SHP77 (cell line): Measurements from ENCODE around the gene ARID1B.

ENCODE experiments used
- DNase-seq, 2 experiments: peaks; one replicate each; lab custom pipeline; 2025; lab: John Stamatoyannopoulos, UW

ARID1B gene

GRCh38 chr6:157185986-157186385 lies 408.8 kb downstream of the ARID1B start:
- no peak for DNase-seq

DNA sequence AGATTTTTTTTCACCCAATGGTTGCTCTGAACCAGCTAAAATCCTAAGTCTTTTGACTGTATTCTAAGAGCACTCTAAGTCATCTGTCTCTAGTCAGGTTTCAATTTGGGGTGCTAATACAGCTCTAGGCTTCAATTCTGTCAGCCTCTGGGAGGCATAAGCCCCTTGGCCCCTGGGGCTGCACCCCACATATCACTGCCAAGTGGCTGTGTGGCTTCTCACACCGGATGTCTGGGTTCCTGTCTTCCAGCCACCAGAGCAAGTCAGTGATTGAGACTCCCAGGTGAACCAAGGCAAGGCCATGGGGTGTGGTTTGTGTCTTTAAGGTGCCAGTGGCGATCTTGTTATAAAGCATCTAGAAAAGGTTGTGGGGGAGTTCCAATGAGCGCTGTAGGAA lies 409.6 kb downstream of the ARID1B start:
- DNase-seq = no peak

DNA sequence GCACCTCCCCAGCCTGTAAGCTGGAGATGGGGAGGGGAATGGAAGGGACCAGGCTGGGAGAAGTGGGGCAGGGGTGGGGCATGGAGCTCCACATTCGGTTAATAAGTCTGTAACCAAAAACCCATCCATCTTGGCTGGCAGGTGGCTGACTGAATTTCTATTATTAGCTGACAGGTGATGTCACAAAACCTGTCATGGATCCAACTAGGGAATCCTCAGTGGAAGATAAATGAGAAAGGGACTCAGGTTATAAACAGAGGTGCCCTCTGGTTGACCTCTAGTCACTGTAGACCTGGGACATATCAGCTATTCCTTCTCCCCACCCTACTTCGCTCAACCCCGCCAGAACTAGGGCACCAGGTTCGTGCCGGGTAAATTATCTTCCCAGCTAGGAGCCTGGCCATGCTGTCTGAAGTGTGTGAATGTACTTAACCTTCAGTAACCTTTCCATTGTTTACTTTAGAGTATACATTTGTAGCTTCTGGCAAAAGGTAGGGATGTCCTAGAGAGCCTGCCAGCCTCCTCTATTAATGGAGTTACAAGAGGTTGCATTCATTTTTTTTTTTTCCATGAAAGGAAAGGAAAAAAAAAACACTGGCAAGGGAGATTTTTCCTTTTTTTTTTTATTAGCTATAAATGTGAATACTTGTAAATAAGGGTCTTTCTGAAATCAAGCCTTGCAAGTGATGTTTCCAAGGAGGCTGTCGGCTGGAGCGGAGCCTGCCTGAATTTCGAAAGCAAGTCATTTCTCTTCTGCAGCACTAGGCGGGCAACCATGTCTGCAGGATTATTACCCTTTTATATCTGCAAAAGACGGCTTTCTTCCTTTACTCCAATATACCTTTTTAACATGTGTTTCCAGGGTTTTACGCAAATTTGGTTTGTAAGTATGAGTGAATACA lies 410.3 kb downstream of the ARID1B start:
- peak; percentile 85 to 88 for DNase-seq

DNA sequence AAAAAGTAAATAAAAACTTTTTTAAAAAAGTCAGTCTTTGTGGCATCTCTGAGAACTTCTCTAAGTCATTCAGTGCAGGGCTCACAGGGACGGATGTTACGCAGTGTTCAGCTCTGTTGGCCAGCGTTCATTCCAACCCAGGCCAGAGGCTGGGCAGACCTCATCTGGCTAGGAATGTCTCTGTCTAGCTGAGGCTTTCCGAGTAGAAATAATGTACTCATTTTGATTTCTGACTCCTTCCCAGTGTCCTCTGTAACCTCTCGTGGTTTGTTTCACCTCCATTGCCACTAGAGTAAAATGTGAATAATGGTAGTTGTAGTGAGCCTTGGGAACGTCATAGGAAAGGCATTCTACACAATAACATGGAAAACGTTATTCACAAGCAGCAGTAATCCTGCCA lies 411.0 kb downstream of the ARID1B start:
- no peak for DNase-seq

DNA sequence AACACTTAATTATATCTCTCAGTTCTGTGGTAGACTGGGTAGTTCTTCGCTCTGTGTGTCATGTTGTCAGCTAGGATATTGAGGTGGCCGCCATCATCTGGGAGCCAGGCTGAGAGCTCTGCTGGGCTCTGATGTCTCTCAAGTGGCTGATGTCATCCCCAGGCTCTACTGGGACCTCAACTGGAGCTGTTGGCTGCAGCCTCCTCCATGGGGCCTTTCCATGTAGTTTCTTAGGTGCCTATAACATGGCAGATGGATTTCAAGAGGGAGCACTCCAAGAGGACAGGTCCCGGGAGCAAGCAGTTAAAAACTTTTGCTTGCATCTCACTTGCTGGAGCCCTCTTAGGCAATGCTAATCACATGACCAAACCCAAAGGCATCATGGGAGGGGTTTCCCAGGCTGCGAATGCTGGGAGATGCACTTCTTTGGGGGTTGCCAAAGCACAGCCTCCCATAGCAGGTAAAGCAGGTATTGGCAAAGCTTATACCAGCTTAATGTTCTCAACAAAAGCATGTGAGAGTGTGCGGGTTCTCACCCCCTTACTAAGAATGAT lies 416.3 kb downstream of the ARID1B start:
- no peak for DNase-seq

DNA sequence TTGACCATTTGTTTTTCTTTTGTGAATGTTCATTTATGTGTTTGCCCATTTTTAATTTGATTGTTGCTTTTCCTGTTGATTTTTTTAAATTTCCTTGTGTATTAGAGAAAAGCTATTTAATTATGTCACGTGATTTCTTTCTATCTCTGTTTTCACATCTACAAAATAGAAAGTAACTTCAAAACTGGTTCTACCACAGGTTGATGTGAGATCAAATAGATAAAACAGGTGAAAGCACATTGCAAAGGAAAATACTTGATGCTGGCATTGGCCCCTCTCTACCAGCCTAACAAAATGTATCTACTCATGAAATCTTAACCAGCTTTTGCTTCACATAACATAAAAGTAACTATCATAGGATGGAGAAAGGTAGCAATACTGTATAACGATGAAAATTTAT lies 416.9 kb downstream of the ARID1B start:
- DNase-seq = no peak

DNA sequence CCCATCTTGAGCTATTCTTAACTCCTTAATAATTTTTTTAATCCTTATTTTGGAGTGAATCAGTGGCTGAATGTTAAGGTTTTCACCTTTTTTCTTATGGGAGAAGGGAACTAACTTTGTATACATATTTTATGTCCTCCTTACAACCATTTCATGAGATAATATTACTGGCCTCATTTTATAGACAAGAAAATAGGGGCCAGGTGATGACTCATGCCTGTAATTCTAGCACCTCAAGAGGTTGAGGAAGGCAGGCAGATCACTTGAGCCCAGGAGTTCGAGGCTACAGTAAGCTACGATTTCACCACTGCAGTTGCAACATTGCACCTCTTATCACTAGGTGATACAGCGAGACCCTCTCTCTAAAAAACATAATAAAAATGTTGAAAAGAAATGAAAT lies 417.5 kb downstream of the ARID1B start:
- no peak for DNase-seq

DNA sequence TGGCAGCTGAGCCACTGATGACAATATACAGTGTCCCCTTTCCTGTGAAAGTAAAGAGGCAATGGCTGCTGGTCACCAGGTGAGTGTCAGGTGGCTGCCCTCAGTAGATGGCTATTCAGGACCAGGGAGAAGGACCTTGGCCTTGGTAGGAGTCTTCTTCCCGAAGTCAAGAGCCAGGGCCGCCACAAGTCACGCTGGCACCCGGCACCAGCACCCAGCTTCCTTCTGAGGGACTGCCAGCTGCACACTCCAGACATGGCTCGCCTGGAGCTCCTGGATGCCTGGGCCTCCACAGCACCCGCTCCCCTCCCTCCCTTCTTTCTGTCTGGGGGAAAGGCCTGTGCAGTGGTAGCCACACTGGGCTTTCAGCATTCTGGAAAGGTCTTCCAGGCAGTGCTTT lies 419.2 kb downstream of the ARID1B start:
- no peak for DNase-seq

- peak; percentile 98 for DNase-seq
Observed at GRCh38 chr6:157198425-157199279, 421.5 kb downstream of the ARID1B start.

DNA sequence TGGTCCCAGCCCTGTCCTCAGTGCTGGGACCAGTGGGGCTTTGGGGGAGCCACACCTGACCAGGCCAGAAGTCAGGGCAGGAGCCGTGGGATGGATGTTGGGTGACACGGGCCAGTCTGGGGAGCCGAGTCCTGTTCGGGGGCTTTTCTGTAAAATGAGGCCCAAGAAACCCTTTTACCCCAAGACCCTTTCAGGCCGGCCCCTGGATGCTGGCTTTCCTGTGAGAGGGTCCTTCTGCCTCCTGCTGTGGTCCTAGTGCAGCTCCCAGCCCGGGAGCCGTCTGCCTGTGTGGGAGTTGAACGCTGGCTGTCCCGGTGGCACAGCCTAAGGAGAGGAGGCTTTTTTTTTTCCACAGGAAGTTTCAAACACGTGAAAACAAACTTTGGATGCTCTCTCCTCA lies 422.9 kb downstream of the ARID1B start:
- DNase-seq = no peak

DNA sequence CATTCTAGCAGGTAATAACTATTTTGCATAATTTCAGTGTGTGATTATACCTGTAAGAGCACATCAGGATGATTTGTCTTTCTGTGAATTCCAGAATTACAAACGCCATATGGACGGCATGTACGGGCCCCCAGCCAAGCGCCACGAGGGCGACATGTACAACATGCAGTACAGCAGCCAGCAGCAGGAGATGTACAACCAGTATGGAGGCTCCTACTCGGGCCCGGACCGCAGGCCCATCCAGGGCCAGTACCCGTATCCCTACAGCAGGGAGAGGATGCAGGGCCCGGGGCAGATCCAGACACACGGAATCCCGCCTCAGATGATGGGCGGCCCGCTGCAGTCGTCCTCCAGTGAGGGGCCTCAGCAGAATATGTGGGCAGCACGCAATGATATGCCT lies 423.4 kb downstream of the ARID1B start:
- DNase-seq = no peak

DNA sequence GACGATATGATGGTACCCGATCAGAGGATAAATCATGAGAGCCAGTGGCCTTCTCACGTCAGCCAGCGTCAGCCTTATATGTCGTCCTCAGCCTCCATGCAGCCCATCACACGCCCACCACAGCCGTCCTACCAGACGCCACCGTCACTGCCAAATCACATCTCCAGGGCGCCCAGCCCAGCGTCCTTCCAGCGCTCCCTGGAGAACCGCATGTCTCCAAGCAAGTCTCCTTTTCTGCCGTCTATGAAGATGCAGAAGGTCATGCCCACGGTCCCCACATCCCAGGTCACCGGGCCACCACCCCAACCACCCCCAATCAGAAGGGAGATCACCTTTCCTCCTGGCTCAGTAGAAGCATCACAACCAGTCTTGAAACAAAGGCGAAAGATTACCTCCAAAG lies 423.9 kb downstream of the ARID1B start:
- DNase-seq = no peak

DNA sequence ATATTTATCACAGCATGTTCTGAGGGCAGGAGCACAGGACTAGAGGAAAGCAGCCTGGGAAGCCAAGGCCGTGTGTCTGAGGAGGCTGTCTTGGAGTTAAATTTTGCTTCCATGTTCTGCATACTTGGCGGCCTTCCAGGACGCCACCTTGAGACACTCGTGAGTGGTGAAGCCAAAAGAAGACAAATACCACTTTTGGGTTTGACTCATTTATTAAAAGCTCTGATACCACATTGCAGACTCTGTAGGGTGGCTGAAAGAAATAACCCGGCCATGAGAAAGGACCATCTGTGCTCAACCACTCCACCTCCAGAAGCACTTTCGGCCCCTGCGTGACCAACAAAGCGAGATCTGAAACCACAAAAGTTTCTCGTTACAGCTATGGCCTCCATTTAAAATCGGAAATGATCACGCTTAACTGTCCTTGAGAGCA lies 426.1 kb downstream of the ARID1B start:
- DNase-seq = no peak

GRCh38 chr6:157203764-157204163 lies 426.6 kb downstream of the ARID1B start:
- DNase-seq = no peak

DNA sequence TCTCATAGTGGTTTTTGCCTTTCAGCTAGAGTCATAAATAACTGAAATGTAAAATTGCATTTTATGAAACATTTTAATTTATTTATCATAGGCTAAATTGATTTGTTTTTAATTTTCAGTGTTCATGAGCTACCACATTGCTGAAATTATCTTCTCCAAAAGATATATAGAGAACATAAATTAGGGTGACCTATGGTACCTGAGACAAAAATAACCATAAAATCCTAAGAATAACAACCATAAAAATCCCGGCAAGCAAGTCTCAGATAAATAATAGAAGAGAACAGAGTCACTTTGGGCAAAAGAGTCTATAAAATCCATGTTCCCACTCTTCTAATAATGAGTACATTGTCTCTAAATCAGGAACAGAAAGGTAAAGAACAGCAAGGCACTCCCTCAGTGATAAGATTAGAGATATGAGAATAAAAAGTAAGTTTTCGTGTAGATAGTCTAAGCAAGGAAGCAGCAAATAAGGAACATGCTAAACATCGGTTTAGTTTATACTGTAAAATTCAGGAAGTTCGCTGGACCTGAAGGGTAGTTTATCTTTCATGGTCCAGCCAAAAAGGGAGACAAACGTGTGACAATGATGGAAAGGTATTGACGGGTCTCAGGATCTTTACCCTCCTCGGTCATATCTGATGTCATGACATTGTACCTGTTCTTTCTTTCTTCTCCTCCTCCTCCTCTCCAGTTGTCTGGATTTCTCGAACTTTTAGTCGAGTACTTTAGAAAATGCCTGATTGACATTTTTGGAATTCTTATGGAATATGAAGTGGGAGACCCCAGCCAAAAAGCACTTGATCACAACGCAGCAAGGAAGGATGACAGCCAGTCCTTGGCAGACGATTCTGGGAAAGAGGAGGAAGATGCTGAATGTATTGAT lies 428.5 kb downstream of the ARID1B start:
- DNase-seq = no peak

DNA sequence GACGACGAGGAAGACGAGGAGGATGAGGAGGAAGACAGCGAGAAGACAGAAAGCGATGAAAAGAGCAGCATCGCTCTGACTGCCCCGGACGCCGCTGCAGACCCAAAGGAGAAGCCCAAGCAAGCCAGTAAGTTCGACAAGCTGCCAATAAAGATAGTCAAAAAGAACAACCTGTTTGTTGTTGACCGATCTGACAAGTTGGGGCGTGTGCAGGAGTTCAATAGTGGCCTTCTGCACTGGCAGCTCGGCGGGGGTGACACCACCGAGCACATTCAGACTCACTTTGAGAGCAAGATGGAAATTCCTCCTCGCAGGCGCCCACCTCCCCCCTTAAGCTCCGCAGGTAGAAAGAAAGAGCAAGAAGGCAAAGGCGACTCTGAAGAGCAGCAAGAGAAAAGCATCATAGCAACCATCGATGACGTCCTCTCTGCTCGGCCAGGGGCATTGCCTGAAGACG lies 429.2 kb downstream of the ARID1B start:
- DNase-seq = no peak

GRCh38 chr6:157207521-157208076 lies 430.4 kb downstream of the ARID1B start:
- DNase-seq = no peak

DNA sequence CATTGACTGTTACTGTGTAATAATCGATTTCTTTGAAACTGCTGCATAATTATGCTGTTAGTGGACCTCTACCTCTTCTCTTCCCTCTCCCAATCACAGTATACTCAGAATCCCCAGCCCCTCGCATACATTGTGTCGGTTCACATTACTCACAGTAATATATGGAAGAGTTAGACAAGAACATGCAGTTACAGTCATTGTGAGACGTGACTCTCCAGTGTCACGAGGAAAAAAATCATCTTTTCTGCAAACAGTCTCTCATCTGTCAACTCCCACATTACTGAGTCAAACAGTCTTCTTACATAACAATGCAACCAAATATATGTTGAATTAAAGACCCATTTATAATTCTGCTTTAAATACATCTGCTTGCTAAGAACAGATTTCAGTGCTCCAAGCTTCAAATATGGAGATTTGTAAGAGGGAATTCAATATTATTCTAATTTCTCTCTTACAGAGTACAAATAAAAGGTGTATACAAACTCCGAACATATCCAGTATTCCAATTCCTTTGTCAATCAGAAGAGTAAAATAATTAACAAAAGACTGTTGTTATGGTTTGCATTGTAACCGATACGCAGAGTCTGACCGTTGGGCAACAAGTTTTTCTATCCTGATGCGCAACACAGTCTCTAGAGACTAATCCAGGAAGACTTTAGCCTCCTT lies 432.8 kb downstream of the ARID1B start:
- no peak for DNase-seq

DNA sequence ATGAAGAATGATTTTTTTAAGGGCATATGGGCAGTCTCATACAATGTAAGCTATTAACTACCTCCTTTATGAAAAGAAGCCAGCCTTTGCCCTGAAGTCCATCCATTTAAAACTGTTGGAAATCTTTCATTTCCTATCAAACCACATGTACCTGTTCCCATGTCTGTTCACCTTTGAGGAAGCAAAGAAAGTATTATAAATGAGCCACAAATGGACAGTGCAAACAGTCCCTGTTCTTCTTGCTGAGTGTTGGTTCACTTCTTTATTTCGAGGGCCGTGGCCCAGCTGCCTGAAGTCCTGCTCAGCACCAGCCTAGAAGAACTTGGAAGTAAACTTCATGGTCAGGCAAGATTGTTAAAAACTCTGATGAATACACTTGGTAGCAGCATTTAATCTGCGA lies 433.8 kb downstream of the ARID1B start:
- DNase-seq = no peak

DNA sequence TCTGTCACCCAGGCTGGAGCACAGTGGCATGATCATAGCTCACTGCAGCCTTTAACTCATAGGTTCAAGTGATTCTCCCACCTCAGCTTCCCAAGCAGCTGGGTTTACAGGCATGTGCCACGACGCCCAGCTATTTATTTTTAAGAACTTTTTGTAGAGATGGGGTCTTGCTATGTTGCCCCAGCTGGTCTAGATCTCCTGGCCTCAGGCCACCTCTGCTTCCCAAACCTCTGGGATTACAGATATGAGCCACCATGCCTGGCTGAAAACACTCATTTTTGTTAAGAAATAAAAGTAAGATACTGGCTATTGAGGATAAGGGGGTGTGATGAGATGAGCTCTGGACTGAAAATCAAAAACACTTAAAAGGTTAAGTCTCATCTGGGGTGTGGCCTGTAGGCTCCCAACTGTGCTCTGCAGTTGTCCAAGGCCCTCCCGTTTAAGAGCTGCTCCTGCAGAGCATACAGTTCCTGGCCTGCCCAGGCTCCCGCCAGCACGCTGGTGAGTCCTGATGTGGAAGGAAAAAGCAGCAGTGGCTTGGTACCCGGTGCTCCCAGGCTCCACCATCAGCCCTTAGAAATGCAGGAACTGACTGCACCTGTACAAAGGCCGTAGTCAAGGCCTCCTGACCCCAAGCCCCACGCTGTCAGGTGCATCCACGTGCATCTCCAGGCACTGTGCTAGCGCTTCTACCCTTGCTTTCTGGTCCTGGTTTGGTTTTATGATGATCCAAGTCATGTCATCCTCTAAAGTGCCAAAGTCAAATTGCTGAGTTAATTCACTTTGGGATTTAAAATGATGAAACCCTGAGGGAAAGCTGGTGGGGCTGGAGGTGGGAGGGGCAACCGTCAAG lies 434.7 kb downstream of the ARID1B start:
- no peak for DNase-seq
